Stomach (tissue), 4 donors: Measurements from ENCODE around the gene SAMD1.

ENCODE experiments used
- CTCF ChIP-seq, 7 experiments: fragments of 450-650 bp in 4 of 7; fragments of 200-600 bp in 3 of 7; sonication (generic) in 3 of 7; IDR thresholded peaks; one replicate each; pipeline ENCODE4 v1.5.1; 2016 to 2019; ENCODE audit warnings: antibody characterized with exemption in 7 of 7, control low read depth in 2 of 7, mild to moderate bottlenecking in 1 of 7
- EP300 ChIP-seq: sonication (generic); formaldehyde crosslinking; IDR thresholded peaks from one replicate; pipeline ENCODE4 v1.6.1; 2017; ENCODE audit warnings: antibody characterized with exemption
- POLR2A ChIP-seq, 4 donors: fragments of 450-650 bp; IDR thresholded peaks; one replicate each; pipeline ENCODE4 v1.6.1; 2016; ENCODE audit warnings: antibody characterized with exemption in 4 of 4, control low read depth in 2 of 4, mild to moderate bottlenecking in 1 of 4, moderate library complexity in 1 of 4
- POLR2AphosphoS5 ChIP-seq, 3 donors: sonication (generic); formaldehyde crosslinking; IDR thresholded peaks; one replicate each; pipeline ENCODE4 v1.6.1; 2016; ENCODE audit warnings: antibody characterized with exemption in 3 of 3

GRCh38 chr19:14059093-14059480, 31.5 kb downstream of the SAMD1 start:
- peak in 5 of 7 experiments; percentile 16 to 66 (median 45) for TF ChIP-seq CTCF (IDR thresholded peaks at IDR 0.05)
- no peak for TF ChIP-seq EP300
- TF ChIP-seq POLR2AphosphoS5 (IDR thresholded peaks at IDR 0.05): no peak
- TF ChIP-seq POLR2A (IDR thresholded peaks at IDR 0.05): no peak
